Thyroid gland (tissue), 4 donors: ENCODE data around the gene PIM3. TPM values are rescaled to one million over a fixed set of nuclear protein-coding genes. Genes with fewer than 3 reads are reported as not detected.

Source experiments
- DNase-seq, 2 donors: peaks; one replicate each; pipeline ENCODE4 v3.0.0-alpha.2; 2019
- H3K27ac ChIP-seq, 3 donors: fragments of 200-600 bp; sonication (generic); 1 replicate in 2 of 3; 2 replicates in 1 of 3; pipeline ENCODE4 v1.5.1; 2016 to 2019; ENCODE audit warnings: mild to moderate bottlenecking in 1 of 3, moderate library complexity in 1 of 3
- H3K27me3 ChIP-seq: fragments of 200-600 bp; sonication (generic); one replicate; pipeline ENCODE4 v1.5.1; 2019
- H3K36me3 ChIP-seq, 2 donors: fragments of 200-600 bp; sonication (generic); one replicate each; pipeline ENCODE4 v1.5.1; 2016 to 2019
- H3K4me1 ChIP-seq, 2 donors: fragments of 200-600 bp; sonication (generic); one replicate each; pipeline ENCODE4 v1.5.1; 2017 to 2019
- H3K4me3 ChIP-seq, 3 donors: fragments of 200-600 bp; sonication (generic); replicated peaks in 1 of 3; 1 replicate in 2 of 3; 2 replicates in 1 of 3; pipeline ENCODE4 v1.5.1; 2016; ENCODE audit warnings: mild to moderate bottlenecking in 1 of 3
- H3K9me3 ChIP-seq: fragments of 200-600 bp; sonication (generic); one replicate; pipeline ENCODE4 v1.5.1; 2017
- POLR2A ChIP-seq, 2 donors: fragments of 450-650 bp; IDR thresholded peaks; one replicate each; pipeline ENCODE4 v1.6.1; 2017; ENCODE audit warnings: antibody characterized with exemption in 2 of 2, mild to moderate bottlenecking in 2 of 2, moderate library complexity in 1 of 2
- WGBS, 2 donors: methylation state at CpG; one replicate each; pipeline ENCODE4 v1.1.5; 2017; 5-methylcytosine and 5-hydroxymethylcytosine counted together
- intact Hi-C: fragments of 100-400 bp; cut with DNase I; formaldehyde crosslinking; loops from one replicate; pipeline ENCODE4 v1.15.1; 2023
- total RNA-seq, 4 donors: library from RNA; depleted of rRNA; stranded (reverse); fragments of >200 nt; gene quantifications; one replicate each; pipeline ENCODE4 v1.2.3, GENCODE V29; 2016
- TF ChIP-seq, protein P1 (sequence below), 6 experiments: fragments of 200-600 bp in 3 of 6; fragments of 450-650 bp in 3 of 6; sonication (generic) in 3 of 6; IDR thresholded peaks; one replicate each; pipeline ENCODE4 v1.5.1; 2016 to 2019; ENCODE audit warnings: antibody characterized with exemption in 6 of 6, mild to moderate bottlenecking in 2 of 6, inconsistent platforms in 1 of 6, moderate library complexity in 1 of 6

PIM3 gene
- total RNA-seq, 4 donors from 2014 or later, result 45.4 to 108 (median 73.2) TPM

DNA sequence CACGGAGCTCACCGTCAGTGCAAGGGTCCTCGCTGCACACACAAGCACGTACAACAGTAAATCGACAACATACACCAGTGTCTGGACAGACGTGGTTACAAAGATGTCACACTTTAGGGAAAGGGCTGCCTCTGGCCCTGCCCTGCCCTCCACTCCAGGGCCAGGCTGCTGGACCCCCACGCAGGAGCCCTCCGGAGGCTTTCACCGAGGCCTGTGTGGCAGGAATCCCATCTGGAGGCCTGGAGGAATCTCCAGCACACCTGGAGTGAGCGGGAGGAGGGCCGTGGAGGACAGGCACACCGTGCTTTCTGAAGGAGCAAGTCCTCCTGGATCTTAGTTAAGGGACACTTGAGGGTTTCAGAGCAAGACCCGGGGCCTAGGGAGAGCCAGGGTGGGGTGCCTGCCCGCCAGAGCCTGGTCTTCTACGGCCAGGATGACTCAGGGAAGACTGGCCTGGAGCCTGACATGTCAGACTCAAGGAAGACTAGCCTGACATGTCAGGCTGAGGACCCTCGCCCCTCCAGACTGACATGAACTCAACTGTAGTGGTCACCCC is 2.1 kb upstream of the PIM3 start:
- WGBS, 2 donors, result 86 to 93% methylated on average over 11 to 12 of the region's 16 CpGs
- no peak overlapping the region for H3K27ac ChIP-seq
- H3K9me3 ChIP-seq, result no peaks in the 10 kb centered on the region
- H3K4me1 ChIP-seq, result peaks cover 42 to 47% of the 10 kb centered on the region in 2 donors
- H3K36me3 ChIP-seq, result peaks cover 15 to 17% of the 10 kb centered on the region in 2 donors
- DNase-seq, result peak in 1 of 2 donors; percentile 5
- no peak overlapping the region for H3K4me3 ChIP-seq
- TF ChIP-seq POLR2A (IDR thresholded peaks at IDR 0.05), result no peak
- TF ChIP-seq, protein P1, sequence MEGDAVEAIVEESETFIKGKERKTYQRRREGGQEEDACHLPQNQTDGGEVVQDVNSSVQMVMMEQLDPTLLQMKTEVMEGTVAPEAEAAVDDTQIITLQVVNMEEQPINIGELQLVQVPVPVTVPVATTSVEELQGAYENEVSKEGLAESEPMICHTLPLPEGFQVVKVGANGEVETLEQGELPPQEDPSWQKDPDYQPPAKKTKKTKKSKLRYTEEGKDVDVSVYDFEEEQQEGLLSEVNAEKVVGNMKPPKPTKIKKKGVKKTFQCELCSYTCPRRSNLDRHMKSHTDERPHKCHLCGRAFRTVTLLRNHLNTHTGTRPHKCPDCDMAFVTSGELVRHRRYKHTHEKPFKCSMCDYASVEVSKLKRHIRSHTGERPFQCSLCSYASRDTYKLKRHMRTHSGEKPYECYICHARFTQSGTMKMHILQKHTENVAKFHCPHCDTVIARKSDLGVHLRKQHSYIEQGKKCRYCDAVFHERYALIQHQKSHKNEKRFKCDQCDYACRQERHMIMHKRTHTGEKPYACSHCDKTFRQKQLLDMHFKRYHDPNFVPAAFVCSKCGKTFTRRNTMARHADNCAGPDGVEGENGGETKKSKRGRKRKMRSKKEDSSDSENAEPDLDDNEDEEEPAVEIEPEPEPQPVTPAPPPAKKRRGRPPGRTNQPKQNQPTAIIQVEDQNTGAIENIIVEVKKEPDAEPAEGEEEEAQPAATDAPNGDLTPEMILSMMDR (IDR thresholded peaks at IDR 0.05), result no peak
- intact Hi-C loops, result no loop called here
- H3K27me3 ChIP-seq, result no peaks in the 10 kb centered on the region

DNA sequence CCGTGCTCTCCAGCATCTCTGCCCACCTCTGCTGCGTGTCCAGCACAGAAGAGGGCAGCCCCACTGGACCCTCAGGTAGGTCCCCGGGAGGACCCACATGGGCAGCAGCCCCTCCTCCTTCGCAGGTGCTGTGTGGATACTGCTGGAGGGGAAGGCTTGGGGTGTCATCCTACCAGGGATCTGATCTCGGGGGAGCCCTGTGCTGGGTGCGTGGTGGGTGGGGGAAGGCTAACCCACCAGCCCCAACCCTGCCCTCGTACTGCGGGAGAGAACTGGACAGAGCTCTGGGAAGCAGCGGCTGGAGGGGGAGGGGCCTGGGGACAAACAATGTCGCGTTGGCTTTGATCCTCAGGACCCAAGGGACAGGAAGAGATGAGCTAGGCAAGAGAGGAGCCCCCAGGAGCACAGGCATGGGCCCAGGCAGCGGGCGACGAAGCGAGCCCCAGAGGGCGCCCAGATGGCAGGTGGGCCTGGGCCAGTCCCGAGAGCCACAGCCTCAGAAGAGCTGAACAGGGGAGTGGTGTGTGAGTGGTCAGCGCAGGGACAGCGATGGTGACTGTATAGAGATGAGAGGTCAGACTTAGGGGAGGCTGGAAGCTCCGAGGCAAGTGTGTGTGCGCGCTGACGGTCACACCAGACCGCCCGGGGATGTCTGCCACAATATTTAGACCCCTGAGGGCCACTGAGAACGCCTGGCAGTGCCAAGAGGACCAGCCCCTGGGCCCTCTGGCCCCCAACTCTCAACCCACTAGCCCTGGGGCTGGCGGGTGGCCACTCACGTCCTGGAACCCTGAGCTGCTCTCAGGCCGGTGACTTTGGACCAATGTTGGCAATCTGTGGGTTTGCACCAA is 1.4 kb upstream of the PIM3 start:
- peaks cover 20 to 24% of the 10 kb centered on the region in 2 donors for H3K36me3 ChIP-seq
- DNase-seq, result peak; percentile 6 to 10
- peaks cover 40 to 47% of the 10 kb centered on the region in 2 donors for H3K4me1 ChIP-seq
- H3K4me3 ChIP-seq, result peak overlapping the region in 1 of 3 donors; percentile 59
- no peaks in the 10 kb centered on the region for H3K9me3 ChIP-seq
- 81 to 86% methylated on average over 24 to 26 of the region's 29 CpGs for WGBS, 2 donors
- H3K27me3 ChIP-seq, result no peaks in the 10 kb centered on the region
- intact Hi-C loops, result no loop called here
- peak overlapping the region; percentile 86 to 97 (median 87) for H3K27ac ChIP-seq
- TF ChIP-seq, protein P1 (IDR thresholded peaks at IDR 0.05), result no peak
- no peak for TF ChIP-seq POLR2A (IDR thresholded peaks at IDR 0.05)

DNA sequence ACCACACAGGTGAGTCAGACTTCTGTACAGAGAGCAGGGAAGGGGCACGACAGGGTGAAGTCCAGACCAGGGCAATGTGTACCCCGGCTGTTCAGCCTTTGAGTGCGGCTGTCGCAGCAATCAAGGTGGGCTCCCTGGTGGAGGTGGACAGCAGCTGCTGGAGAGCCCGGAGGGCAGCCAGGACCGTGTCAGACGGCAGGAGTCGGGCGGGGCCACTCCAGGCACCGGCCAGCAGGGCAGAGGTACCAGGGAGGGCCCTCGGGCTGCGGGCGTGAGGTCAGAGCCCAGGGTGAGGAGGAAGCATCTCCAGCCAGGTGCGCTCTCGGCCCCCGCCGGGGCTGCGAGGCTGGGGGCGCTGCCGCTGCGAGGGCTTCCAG is 802 bp upstream of the PIM3 start:
- H3K9me3 ChIP-seq, result no peaks in the 10 kb centered on the region
- H3K36me3 ChIP-seq, result peaks cover 20 to 29% of the 10 kb centered on the region in 2 donors
- peaks cover 36 to 47% of the 10 kb centered on the region in 2 donors for H3K4me1 ChIP-seq
- TF ChIP-seq POLR2A (IDR thresholded peaks at IDR 0.05), result no peak
- TF ChIP-seq, protein P1 (IDR thresholded peaks at IDR 0.05), result peak in 1 of 6 experiments; percentile 24
- H3K27ac ChIP-seq, result peak overlapping the region; percentile 86 to 97 (median 87)
- peak overlapping the region; percentile 18 to 59 (median 25) for H3K4me3 ChIP-seq
- no peaks in the 10 kb centered on the region for H3K27me3 ChIP-seq
- WGBS, 2 donors, result 6 to 53% methylated on average over 2 to 9 of the region's 21 CpGs
- peak; percentile 62 to 64 for DNase-seq
- intact Hi-C loops, result no loop called here

DNA sequence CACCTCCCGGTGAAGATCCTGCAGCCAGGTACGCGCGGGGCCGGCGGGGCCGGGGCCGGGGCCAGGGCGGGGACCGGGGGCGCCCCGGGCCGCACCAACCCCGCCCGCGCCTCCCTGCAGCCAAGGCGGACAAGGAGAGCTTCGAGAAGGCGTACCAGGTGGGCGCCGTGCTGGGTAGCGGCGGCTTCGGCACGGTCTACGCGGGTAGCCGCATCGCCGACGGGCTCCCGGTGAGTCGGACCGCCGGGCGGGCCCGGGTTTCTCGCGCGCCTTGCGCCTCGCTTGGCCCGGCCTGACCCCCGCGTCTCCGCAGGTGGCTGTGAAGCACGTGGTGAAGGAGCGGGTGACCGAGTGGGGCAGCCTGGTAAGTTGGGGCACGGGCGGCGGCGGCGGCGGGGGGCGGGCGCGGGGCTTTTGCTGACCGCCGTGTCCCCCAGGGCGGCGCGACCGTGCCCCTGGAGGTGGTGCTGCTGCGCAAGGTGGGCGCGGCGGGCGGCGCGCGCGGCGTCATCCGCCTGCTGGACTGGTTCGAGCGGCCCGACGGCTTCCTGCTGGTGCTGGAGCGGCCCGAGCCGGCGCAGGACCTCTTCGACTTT is 531 bp downstream of the PIM3 start:
- Histone ChIP-seq H3K27me3 (no peaks in the 10 kb centered on the region), H3K4me3 (peak overlapping the region; percentile 83 to 96 (median 87)), H3K9me3 (no peaks in the 10 kb centered on the region), H3K4me1 (peaks cover 30 to 49% of the 10 kb centered on the region in 2 donors), H3K27ac (peak overlapping the region; percentile 96 to 97 (median 97)), H3K36me3 (peaks cover 20 to 29% of the 10 kb centered on the region in 2 donors)
- no CpG with 5 or more reads among the region's 84 CpGs for WGBS, 2 donors
- intact Hi-C loops, result no loop called here
- TF ChIP-seq, protein P1 (IDR thresholded peaks at IDR 0.05), result no peak
- TF ChIP-seq POLR2A (IDR thresholded peaks at IDR 0.05), result peak in 1 of 2 donors; percentile 31
- DNase-seq, result peak; percentile 59
